Mammary epithelial cell (primary cell): ENCODE measurements around the gene SCUBE1.

Source experiments
- EZH2 ChIP-seq: IDR thresholded peaks from 2 replicates; pipeline ENCODE4 v1.6.1; 2012; ENCODE audit warnings: low read length, inconsistent platforms, borderline replicate concordance
- TF ChIP-seq, protein P1 (sequence below), 2 donors: IDR thresholded peaks in 1 of 2; conservative IDR thresholded peaks in 1 of 2; 2 replicates each; pipeline ENCODE4 v1.5.1; 2011 to 2012; ENCODE audit warnings: inconsistent platforms in 2 of 2, low read length in 2 of 2, mild to moderate bottlenecking in 2 of 2, control low read depth in 1 of 2, low read depth in 1 of 2; ENCODE audit not compliant: insufficient read depth in 1 of 2; ENCODE audit errors: extremely low read depth in 1 of 2

DNA sequence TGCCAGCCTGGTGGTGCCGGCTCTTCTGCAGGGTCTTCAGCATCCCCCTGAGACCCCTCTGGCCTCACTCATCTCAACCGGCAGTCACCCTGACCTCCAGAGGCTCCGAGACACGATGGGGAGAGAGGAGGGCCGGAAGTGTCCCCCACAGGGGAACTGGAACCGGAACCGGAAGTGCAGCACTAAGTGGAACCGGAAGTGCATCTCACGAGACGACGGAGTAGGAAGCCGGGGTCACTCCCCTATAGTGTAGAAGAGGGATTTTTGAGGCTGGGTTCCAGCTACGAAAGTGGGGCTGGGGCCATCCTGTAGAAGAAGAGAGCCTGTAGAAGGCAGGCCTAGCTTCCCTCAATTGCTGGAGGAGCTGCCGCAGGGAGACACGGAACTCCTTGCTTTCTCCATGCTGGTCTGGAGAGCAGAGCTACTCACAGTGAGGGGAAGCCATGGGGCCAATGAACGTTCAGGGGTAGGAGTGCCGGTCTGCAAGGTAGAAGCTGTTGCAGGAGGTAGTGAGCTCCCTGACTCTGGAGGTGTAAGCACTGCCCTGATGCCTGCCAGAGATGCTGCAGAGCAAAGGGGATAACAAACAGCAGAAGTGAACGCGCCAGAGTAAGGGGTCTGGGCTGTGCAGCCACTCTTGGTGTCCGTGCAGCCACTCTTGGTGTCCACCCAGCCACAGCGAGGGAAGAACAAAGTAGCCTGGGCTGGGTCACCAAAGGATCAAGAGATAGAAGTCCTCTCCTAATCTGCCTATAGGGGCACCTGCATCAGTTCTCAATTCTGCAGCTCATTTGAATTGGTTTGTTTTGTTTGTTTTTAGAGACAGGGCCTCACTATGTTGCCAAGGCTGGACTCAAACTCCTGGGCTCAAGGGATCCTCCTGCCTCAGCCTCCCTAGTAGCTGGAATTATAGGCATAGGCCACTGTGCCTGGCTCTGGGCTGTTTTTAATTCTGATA, 21.9 kb downstream of the SCUBE1 start:
- TF ChIP-seq EZH2: no peak
- TF ChIP-seq, protein P1, sequence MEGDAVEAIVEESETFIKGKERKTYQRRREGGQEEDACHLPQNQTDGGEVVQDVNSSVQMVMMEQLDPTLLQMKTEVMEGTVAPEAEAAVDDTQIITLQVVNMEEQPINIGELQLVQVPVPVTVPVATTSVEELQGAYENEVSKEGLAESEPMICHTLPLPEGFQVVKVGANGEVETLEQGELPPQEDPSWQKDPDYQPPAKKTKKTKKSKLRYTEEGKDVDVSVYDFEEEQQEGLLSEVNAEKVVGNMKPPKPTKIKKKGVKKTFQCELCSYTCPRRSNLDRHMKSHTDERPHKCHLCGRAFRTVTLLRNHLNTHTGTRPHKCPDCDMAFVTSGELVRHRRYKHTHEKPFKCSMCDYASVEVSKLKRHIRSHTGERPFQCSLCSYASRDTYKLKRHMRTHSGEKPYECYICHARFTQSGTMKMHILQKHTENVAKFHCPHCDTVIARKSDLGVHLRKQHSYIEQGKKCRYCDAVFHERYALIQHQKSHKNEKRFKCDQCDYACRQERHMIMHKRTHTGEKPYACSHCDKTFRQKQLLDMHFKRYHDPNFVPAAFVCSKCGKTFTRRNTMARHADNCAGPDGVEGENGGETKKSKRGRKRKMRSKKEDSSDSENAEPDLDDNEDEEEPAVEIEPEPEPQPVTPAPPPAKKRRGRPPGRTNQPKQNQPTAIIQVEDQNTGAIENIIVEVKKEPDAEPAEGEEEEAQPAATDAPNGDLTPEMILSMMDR (conservative IDR thresholded peaks at IDR 0.05 in 1 of 2, IDR thresholded peaks at IDR 0.05 in 1 of 2; ENCODE audit: extremely low read depth in 1 of 2, insufficient read depth in 1 of 2, low read depth in 1 of 2, low read length in 2 of 2): no peak
